ENCODE measurements around the gene SNX25.
"Not testable (repeated sequence)": the region's sequence is repeated elsewhere in the genome, so short reads cannot be mapped to it uniquely, and the experiment has no call there.

SNX25 gene

DNA sequence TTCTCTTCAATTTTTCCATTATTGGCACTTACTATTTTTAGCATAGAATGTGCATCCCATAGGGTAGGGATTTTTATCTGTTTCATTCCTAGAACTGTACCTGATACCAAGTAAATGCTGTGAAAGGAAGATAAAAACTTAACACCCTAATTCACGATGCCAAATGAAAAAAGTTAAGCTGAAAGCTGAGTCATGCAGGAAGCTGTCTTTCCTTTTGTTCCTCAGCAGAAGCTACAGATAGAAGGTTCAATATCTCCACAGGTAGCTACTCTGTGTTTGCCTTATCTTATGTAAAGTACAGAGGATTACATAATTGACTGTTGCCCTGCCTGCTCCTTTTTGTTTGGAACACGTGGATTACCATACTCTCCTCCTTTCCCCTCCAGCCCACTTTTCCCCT lies 109.3 kb downstream of the SNX25 start:
- TF ChIP-seq RARB (CRISPR knock-in tag; IDR thresholded peaks at IDR 0.05) (no peak), ZFP3 (CRISPR knock-in tag; IDR thresholded peaks at IDR 0.05) (no peak), GLIS3 (CRISPR knock-in tag; IDR thresholded peaks at IDR 0.05) (no peak), ISL1 (CRISPR knock-in tag; IDR thresholded peaks at IDR 0.05) (no peak), ZNF8 (CRISPR knock-in tag; IDR thresholded peaks at IDR 0.05) (no peak), ZNF565 (CRISPR knock-in tag; conservative IDR thresholded peaks at IDR 0.05; ENCODE audit: low read depth) (no peak), BACH2 (CRISPR knock-in tag; IDR thresholded peaks at IDR 0.05; ENCODE audit: borderline replicate concordance) (no peak), ARNTL (CRISPR knock-in tag; IDR thresholded peaks at IDR 0.05; ENCODE audit: borderline replicate concordance, low read depth) (no peak), ZC3H10 (CRISPR knock-in tag; IDR thresholded peaks at IDR 0.05) (no peak), CSDC2 (CRISPR knock-in tag; IDR thresholded peaks at IDR 0.05) (no peak), SNAI2 (CRISPR knock-in tag; IDR thresholded peaks at IDR 0.05) (no peak), TOX (CRISPR knock-in tag; IDR thresholded peaks at IDR 0.05; ENCODE audit: borderline replicate concordance) (no peak), ZNF70 (CRISPR knock-in tag; IDR thresholded peaks at IDR 0.05) (no peak)
- TF ChIP-seq, protein P1, sequence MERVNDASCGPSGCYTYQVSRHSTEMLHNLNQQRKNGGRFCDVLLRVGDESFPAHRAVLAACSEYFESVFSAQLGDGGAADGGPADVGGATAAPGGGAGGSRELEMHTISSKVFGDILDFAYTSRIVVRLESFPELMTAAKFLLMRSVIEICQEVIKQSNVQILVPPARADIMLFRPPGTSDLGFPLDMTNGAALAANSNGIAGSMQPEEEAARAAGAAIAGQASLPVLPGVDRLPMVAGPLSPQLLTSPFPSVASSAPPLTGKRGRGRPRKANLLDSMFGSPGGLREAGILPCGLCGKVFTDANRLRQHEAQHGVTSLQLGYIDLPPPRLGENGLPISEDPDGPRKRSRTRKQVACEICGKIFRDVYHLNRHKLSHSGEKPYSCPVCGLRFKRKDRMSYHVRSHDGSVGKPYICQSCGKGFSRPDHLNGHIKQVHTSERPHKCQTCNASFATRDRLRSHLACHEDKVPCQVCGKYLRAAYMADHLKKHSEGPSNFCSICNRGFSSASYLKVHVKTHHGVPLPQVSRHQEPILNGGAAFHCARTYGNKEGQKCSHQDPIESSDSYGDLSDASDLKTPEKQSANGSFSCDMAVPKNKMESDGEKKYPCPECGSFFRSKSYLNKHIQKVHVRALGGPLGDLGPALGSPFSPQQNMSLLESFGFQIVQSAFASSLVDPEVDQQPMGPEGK (CRISPR knock-in tag; IDR thresholded peaks at IDR 0.05; ENCODE audit: borderline replicate concordance) = no peak
- TF ChIP-seq, protein P2, sequence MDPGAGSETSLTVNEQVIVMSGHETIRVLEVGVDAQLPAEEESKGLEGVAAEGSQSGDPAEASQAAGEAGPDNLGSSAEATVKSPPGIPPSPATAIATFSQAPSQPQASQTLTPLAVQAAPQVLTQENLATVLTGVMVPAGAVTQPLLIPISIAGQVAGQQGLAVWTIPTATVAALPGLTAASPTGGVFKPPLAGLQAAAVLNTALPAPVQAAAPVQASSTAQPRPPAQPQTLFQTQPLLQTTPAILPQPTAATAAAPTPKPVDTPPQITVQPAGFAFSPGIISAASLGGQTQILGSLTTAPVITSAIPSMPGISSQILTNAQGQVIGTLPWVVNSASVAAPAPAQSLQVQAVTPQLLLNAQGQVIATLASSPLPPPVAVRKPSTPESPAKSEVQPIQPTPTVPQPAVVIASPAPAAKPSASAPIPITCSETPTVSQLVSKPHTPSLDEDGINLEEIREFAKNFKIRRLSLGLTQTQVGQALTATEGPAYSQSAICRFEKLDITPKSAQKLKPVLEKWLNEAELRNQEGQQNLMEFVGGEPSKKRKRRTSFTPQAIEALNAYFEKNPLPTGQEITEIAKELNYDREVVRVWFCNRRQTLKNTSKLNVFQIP (CRISPR knock-in tag; IDR thresholded peaks at IDR 0.05; ENCODE audit: borderline replicate concordance, low read depth) = no peak
- TF ChIP-seq, protein P3, sequence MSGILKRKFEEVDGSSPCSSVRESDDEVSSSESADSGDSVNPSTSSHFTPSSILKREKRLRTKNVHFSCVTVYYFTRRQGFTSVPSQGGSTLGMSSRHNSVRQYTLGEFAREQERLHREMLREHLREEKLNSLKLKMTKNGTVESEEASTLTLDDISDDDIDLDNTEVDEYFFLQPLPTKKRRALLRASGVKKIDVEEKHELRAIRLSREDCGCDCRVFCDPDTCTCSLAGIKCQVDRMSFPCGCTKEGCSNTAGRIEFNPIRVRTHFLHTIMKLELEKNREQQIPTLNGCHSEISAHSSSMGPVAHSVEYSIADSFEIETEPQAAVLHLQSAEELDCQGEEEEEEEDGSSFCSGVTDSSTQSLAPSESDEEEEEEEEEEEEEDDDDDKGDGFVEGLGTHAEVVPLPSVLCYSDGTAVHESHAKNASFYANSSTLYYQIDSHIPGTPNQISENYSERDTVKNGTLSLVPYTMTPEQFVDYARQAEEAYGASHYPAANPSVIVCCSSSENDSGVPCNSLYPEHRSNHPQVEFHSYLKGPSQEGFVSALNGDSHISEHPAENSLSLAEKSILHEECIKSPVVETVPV (CRISPR knock-in tag; IDR thresholded peaks at IDR 0.05) = no peak
- peak; percentile 51 for ATAC-seq

DNA sequence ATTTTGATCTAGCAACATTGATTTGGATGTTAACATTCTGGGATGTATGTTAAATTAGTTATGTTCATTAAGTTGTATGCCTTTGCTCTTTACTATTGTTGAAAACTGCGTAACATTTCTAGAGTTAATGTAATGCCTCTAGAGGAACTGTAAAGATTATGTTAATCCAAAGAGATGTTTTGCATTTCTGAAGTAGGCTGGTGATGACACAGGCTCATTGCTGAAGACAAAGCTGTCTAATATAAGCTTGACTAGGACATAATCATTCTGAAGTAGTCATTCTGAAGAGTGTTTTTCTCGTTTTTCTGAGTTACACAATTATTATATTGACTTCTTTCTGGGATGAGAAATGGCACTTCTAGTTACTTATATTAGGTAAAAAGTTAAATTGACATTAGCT lies 113.4 kb downstream of the SNX25 start:
- no peak for TF ChIP-seq ZNF70 (CRISPR knock-in tag; IDR thresholded peaks at IDR 0.05)
- no peak for TF ChIP-seq RARB (CRISPR knock-in tag; IDR thresholded peaks at IDR 0.05)
- no peak for TF ChIP-seq ISL1 (CRISPR knock-in tag; IDR thresholded peaks at IDR 0.05)
- ATAC-seq = no peak

DNA sequence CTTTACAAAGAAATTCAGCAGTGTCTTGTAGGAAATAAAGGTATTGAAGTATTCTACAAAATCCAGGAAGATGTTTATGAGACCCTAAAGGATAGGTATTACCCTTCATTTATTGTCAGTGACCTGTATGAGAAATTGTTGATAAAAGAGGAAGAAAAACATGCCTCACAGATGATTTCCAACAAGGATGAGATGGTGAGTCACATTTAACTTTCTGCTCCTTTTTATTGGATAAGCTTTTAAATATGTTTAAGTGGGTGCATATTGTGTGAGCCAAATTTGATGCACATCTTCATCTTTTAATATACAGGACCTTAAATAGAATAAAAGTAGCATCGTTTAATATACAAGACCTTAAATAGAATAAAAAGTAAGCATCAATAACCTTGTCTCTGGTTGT lies 114.2 kb downstream of the SNX25 start:
- no peak for ATAC-seq
- TF ChIP-seq BACH2 (CRISPR knock-in tag; IDR thresholded peaks at IDR 0.05; ENCODE audit: borderline replicate concordance) = no peak
- no peak for TF ChIP-seq TOX (CRISPR knock-in tag; IDR thresholded peaks at IDR 0.05; ENCODE audit: borderline replicate concordance)
- TF ChIP-seq, protein P4, sequence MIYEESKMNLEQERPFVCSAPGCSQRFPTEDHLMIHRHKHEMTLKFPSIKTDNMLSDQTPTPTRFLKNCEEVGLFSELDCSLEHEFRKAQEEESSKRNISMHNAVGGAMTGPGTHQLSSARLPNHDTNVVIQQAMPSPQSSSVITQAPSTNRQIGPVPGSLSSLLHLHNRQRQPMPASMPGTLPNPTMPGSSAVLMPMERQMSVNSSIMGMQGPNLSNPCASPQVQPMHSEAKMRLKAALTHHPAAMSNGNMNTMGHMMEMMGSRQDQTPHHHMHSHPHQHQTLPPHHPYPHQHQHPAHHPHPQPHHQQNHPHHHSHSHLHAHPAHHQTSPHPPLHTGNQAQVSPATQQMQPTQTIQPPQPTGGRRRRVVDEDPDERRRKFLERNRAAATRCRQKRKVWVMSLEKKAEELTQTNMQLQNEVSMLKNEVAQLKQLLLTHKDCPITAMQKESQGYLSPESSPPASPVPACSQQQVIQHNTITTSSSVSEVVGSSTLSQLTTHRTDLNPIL (CRISPR knock-in tag; IDR thresholded peaks at IDR 0.05; ENCODE audit: low read depth) = no peak
- TF ChIP-seq ZFP30 (CRISPR knock-in tag; IDR thresholded peaks at IDR 0.05) = no peak
- TF ChIP-seq, protein P3 (CRISPR knock-in tag; IDR thresholded peaks at IDR 0.05) = no peak
- no peak for TF ChIP-seq SNAI2 (CRISPR knock-in tag; IDR thresholded peaks at IDR 0.05)

DNA sequence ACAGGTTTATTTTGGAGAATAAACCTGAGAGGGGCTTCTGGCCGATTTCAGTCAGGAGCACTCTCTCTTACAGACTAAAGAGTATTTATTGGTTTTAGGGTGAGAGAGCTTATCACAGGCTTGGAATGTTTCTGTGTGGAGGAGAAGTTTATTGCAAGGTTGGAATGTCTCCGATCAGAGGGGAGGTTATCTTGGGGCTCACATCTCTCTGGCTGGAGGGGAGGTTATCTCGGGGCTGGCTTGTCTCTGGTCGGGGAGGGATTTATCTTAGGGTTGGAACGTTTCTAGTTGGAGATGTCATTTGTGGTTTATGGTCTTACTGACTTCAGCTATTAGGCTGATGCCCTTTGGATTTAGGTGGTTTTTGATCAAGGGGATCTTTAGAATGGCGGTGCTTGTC lies 115.0 kb downstream of the SNX25 start:
- not testable (repeated sequence) for ATAC-seq

DNA sequence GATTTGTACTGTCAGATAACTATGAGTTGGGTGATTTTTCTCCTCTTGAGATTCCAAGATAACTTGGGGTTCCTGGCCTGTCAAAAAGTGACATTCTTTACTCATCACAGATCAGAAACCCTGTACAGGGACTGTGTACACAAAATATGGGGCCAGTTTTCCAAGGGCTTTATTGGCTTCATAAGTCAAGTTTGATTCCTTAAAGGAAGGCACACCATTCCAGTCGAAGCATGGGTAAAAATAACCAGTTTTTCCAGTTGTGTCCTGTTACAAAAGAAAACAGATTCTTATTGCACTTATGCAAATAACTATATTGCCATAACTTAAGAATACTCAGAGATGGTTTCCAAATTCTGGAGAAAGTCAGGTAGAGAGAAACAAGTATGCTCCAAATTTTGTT lies 116.3 kb downstream of the SNX25 start:
- not testable (repeated sequence) for ATAC-seq
